Measurements from ENCODE around the gene CTSS.
A peak's percentile ranks its signal among the peaks of the same experiment; 100 is the strongest.
"Not testable (repeated sequence)": the region's sequence is repeated elsewhere in the genome, so short reads cannot be mapped to it uniquely, and the experiment has no call there.

CTSS gene

GRCh38 chr1:150765296-150765976, at the start of gene CTSS:
Gene CTSS, minus strand, starts transcription at chr1:150765778. Its CDS starts 1,015 bp downstream, at chr1:150764763.
- peak in 1 of 2 donors; percentile 46 for DNase-seq

- no peak for DNase-seq
Measured at GRCh38 chr1:150813028-150813707, 47.6 kb upstream of the CTSS start.

GRCh38 chr1:150810958-150811659, 45.5 kb upstream of the CTSS start:
- DNase-seq, result no peak

- DNase-seq, result no peak
Measured at GRCh38 chr1:150809651-150810050, 44.1 kb upstream of the CTSS start.

GRCh38 chr1:150808846-150809245, 43.3 kb upstream of the CTSS start:
- DNase-seq, result no peak

- peak in 1 of 2 donors; percentile 13 for DNase-seq
Measured at GRCh38 chr1:150808121-150808520, 42.5 kb upstream of the CTSS start, which contains the start of gene CTSK. Gene CTSK, minus strand, starts transcription at chr1:150808260. Its CDS starts 1,455 bp downstream, at chr1:150806805.

GRCh38 chr1:150807249-150808023, 41.9 kb upstream of the CTSS start:
- no peak for DNase-seq

GRCh38 chr1:150805899-150806298, 40.3 kb upstream of the CTSS start:
- DNase-seq, result no peak

GRCh38 chr1:150804671-150805070, 39.1 kb upstream of the CTSS start:
- no peak for DNase-seq

- DNase-seq, result no peak
Measured at GRCh38 chr1:150799089-150799488, 33.5 kb upstream of the CTSS start.

- DNase-seq, result no peak
Measured at GRCh38 chr1:150798525-150798924, 32.9 kb upstream of the CTSS start.

GRCh38 chr1:150796374-150796773, 30.8 kb upstream of the CTSS start:
- DNase-seq, result no peak

GRCh38 chr1:150793778-150794177, 28.2 kb upstream of the CTSS start:
- not testable (repeated sequence) for DNase-seq

- no peak for DNase-seq
Measured at GRCh38 chr1:150793221-150793620, 27.6 kb upstream of the CTSS start.

- DNase-seq, result peak in 1 of 2 donors; percentile 27
Measured at GRCh38 chr1:150791585-150791984, 26.0 kb upstream of the CTSS start.

GRCh38 chr1:150789396-150789795, 23.8 kb upstream of the CTSS start:
- no peak for DNase-seq

- no peak for DNase-seq
Measured at GRCh38 chr1:150788946-150789345, 23.4 kb upstream of the CTSS start.

GRCh38 chr1:150787455-150787854, 21.9 kb upstream of the CTSS start:
- no peak for DNase-seq

GRCh38 chr1:150780510-150780909, 14.9 kb upstream of the CTSS start:
- DNase-seq, result no peak

GRCh38 chr1:150778409-150778808, 12.8 kb upstream of the CTSS start:
- DNase-seq, result no peak

GRCh38 chr1:150777544-150777943, 12.0 kb upstream of the CTSS start:
- DNase-seq, result no peak

GRCh38 chr1:150775931-150776505, 10.4 kb upstream of the CTSS start:
- not testable (repeated sequence) for DNase-seq

- DNase-seq, result no peak
Measured at GRCh38 chr1:150775276-150775675, 9.7 kb upstream of the CTSS start.

All from hippocampal formation (tissue), 2 donors.